GM12892 (cell line): Measurements from ENCODE around the gene MAN1A1.

Source experiments
- POLR2A ChIP-seq: IDR thresholded peaks from 2 replicates; pipeline ENCODE4 v1.6.1; 2011; ENCODE audit warnings: low read depth, low read length, control low read depth
- POLR2AphosphoS5 ChIP-seq: IDR thresholded peaks from 2 replicates; pipeline ENCODE4 v1.6.1; 2011; ENCODE audit warnings: low read depth, low read length, control low read depth
- TAF1 ChIP-seq: IDR thresholded peaks from 2 replicates; pipeline ENCODE4 v1.6.1; 2011; ENCODE audit warnings: low read depth, mild to moderate bottlenecking, control low read depth, low read length, borderline replicate concordance

GRCh38 chr6:119172824-119173223 is 176.7 kb downstream of the MAN1A1 start:
- TF ChIP-seq POLR2AphosphoS5 (no peak), TAF1 (no peak), POLR2A (no peak)
